AML-193 (cell line): ENCODE results near the gene C11orf21.

Experiments used
- DNase-seq, 2 experiments: peaks; one replicate each; lab custom pipeline; 2025; lab: John Stamatoyannopoulos, UW

Gene C11orf21

GRCh38 chr11:2271327-2272227 is 30.1 kb downstream of the C11orf21 start:
- no peak for DNase-seq

DNA sequence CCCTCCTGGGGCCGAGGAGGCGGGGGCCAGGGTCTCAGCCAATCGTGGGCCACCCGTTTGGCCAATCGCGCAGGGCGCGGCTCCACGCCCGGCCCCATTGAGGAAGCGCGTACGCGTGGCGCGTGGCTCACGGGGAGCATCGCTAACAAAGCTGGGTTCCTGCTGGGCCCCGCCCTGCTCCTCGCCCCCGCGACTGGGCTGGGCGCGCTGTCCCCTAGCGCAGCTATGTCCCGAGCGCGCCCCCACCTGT is 30.7 kb downstream of the C11orf21 start:
- DNase-seq: peak; percentile 43 to 64

- DNase-seq: no peak
Measured at GRCh38 chr11:2270322-2271076, 31.2 kb downstream of the C11orf21 start, which contains the start of gene ASCL2. Gene ASCL2 (minus strand): TSS chr11:2270588. CDS start chr11:2270332, 256 bp downstream.

- DNase-seq: peak in 1 of 2 experiments; percentile 15
Measured at GRCh38 chr11:2269601-2270321, 32.0 kb downstream of the C11orf21 start.

- peak; percentile 75 to 80 for DNase-seq
Measured at GRCh38 chr11:2268729-2269600, 32.8 kb downstream of the C11orf21 start.

- no peak for DNase-seq
Measured at GRCh38 chr11:2267851-2268728, 33.6 kb downstream of the C11orf21 start.

DNA sequence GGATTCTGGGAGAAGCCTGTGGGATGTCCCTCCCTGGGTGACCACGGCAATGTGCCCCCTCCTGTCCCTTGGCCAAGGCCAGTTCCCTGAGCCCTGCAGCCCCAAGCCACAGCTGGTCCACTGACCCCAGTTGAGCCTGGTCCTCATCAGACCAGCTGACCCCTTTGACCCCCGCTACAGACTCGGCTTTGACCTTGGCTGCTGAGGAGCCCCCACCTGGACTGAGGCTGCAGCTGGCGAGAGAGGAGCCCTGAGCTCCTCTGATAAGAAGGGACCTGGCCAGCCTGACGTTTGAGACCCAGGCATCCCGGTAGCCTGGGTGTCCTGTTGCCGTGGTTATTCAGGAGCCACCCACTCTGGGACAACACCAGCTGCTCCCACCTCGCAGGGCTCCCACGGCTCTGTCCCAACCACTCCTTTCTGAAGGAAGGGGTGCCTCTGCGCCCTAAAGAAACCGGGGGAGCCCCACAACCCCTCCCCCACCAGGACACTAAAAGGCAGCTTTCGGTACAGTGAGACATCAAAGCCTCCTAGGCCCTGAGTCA is 34.3 kb downstream of the C11orf21 start:
- no peak for DNase-seq

- no peak for DNase-seq
Measured at GRCh38 chr11:2266586-2267305, 35.0 kb downstream of the C11orf21 start.

GRCh38 chr11:2265854-2266585 is 35.7 kb downstream of the C11orf21 start:
- no peak for DNase-seq

DNA sequence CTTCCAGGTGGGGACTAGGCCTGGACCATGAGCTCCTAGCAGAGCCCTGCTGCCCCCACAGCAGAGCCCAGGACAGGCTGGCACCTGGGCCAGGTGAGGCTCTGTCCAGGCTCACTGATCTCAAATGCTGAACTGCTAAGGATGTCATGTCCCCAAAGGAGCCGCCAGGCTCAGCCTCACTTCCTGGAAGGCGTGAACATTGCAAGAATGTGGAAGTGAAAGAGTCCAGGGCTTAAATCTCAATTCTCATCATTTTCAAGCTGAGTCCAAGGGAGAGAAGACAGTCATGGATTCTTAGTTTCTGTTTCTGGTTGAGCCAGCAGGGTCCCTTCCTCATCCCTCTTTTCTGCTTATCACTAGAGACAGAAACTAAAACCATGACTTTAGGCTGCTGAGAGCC is 36.3 kb downstream of the C11orf21 start:
- DNase-seq: peak; percentile 35 to 50

- DNase-seq: no peak
Measured at GRCh38 chr11:2264366-2265053, 37.2 kb downstream of the C11orf21 start.

DNA sequence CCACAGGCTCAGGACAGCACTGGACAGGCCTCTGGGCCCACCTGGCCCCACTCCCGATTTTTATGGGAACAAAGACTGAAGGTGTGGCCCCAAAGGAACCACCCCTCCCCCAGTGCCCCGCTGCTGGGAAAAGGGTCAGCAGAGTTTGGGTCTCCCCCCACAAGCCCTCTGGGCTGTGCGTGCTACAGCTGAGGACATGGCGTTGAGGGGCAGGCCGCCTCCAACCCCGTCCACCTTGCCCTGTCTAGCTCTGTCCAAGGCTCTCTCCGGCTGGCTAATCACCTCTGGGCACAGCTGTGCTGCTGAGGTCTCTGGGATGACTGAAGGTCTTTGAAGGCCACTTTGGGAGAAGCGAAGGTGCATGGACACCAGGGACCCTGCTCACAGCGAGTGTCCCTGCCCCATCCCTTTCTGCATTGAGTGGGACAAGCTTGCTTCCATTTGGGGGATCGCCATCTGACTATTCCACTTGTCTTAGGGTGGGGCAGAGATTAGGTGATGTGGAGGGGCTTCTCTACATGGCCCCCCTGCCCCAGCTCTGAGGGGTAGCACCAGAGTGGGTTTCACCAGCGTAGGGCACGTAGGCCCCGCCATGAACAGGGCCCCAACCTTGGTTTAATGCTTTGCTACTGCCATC is 37.9 kb downstream of the C11orf21 start:
- DNase-seq: no peak

DNA sequence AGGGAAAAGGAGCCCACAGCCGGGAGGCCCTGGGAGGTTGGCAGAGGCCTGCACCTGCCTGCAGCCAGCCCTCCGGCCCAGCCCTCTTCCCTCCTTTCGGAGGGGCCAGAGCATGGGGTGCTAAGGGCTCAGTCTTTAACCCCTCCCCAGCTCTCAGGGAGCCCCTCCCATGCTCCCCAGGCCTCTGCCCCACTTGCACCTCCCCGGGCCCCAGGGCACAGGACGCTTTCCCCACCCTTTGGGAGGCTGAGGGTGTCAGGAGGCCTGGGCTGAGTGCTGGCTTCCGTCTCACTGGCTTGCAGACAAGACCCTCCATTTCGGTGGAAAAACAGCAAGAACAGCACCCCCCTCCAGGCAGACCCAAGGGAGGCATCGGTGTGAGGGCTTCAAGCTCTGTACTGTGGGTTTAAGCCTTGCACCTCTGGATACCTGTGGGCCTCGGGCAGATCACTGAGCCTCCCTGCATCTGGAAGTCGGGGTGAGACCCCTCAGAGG is 38.6 kb downstream of the C11orf21 start:
- no peak for DNase-seq

DNA sequence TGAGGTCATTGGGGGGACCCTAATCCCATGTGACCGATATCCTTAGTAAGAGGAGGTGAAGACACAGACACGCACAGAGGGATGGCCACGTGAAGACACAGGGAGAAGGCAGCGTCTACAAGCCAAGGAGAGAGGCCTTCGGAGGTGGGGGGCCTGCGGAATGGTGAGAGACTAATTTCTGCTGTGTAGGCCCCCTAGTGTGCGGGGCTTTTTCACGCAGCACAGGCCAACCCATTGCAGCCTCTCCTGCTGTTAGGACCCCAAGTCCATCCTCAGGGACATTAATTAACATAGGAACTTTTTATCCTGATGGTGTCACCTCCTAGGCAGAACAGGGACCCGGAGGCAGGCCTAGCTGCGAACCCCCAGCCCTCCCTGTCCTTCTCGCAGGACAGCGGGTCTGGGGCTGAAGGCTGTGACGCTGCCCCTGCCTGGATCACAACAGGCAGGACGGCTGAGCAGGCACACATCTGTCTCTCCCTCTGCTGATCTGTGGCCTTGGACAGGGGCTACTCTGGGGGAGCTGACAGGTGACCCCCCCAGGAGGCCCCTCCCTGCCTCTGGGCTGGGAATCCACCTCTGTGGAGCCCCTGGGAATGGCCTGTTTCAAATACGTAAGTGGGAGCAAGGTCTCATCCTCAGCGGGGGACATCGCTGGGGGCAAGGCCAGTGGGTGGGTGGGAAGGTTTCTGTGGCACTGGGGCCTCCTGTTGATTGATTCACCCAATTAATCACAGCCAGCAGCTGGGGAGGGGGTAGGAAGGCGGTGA is 39.2 kb downstream of the C11orf21 start:
- no peak for DNase-seq

- no peak for DNase-seq
Measured at GRCh38 chr11:2261436-2262230, 40.1 kb downstream of the C11orf21 start.
